Lung (tissue), 12 donors: ENCODE results near the gene MYL6B. TPM values are rescaled to one million over a fixed set of nuclear protein-coding genes. Genes with fewer than 3 reads are reported as not detected.

Experiments used
- ATAC-seq: fragments of 200-7000 bp; cut with Tn5 transposase; one replicate; pipeline ENCODE4 v1.9.1; 2020; ENCODE audit warnings: moderate number of reproducible peaks; ENCODE audit not compliant: insufficient read depth, low FRiP score
- DNase-seq, 3 donors: peaks; one replicate each; pipeline ENCODE4 v3.0.0-alpha.2; 2013 to 2017
- H3K27ac ChIP-seq, 2 donors: one replicate each; pipeline ENCODE4 v1.5.1; 2013; ENCODE audit warnings: mild to moderate bottlenecking in 2 of 2, moderate library complexity in 2 of 2, control low read depth in 1 of 2, inconsistent platforms in 1 of 2, low read depth in 1 of 2, low read length in 1 of 2
- H3K27me3 ChIP-seq, 3 donors: one replicate each; pipeline ENCODE4 v1.5.1; 2013; ENCODE audit warnings: low read length in 2 of 3; ENCODE audit not compliant: control insufficient read depth in 3 of 3, insufficient read depth in 3 of 3
- H3K36me3 ChIP-seq, 4 donors: one replicate each; pipeline ENCODE4 v1.5.1; 2013; ENCODE audit warnings: low read length in 4 of 4, mild to moderate bottlenecking in 1 of 4, moderate library complexity in 1 of 4; ENCODE audit not compliant: control insufficient read depth in 4 of 4, insufficient read depth in 4 of 4
- H3K4me1 ChIP-seq, 5 donors: one replicate each; pipeline ENCODE4 v1.5.1; 2013; ENCODE audit warnings: low read length in 5 of 5, mild to moderate bottlenecking in 2 of 5, moderate library complexity in 1 of 5; ENCODE audit not compliant: control insufficient read depth in 5 of 5, insufficient read depth in 5 of 5
- H3K4me3 ChIP-seq: one replicate; pipeline ENCODE4 v1.5.1; 2013; ENCODE audit warnings: mild to moderate bottlenecking, control low read depth, moderate library complexity
- H3K9ac ChIP-seq, 2 donors: one replicate each; pipeline ENCODE4 v1.5.1; 2013; ENCODE audit warnings: low read length in 2 of 2, control low read depth in 1 of 2; ENCODE audit not compliant: insufficient read depth in 1 of 2
- H3K9me3 ChIP-seq, 4 donors: one replicate each; pipeline ENCODE4 v1.5.1; 2013; ENCODE audit warnings: low read length in 3 of 4, mild to moderate bottlenecking in 1 of 4, moderate library complexity in 1 of 4; ENCODE audit not compliant: control insufficient read depth in 4 of 4, insufficient read depth in 3 of 4
- WGBS, 2 donors: extraction: QIAGEN DNeasy Blood & Tissue Kit; methylation state at CpG; one replicate each; pipeline ENCODE4 v1.1.7; 2013; 5-methylcytosine and 5-hydroxymethylcytosine counted together
- polyA plus RNA-seq, 2 donors: library from polyadenylated mRNA; stranded (reverse); fragments of 200-250 nt; gene quantifications; one replicate each; pipeline ENCODE4 v1.2.1, GENCODE V29; 2013
- total RNA-seq, 2 donors: library from RNA; depleted of rRNA in 1 of 2; stranded (reverse); fragments of >200 nt in 1 of 2; gene quantifications; one replicate each; pipeline ENCODE4 v1.2.1, GENCODE V29; 2014 to 2021
- TF ChIP-seq, protein P1 (sequence below): IDR thresholded peaks from 2 replicates; pipeline ENCODE4 v1.5.1; 2012; ENCODE audit warnings: mild to moderate bottlenecking; ENCODE audit errors: control extremely low read depth, extremely low read depth
- donor health status: control.
- donor health status: control.
- donor health status: Bipolar disorder and iron deficiency.
- donor health status: healthy.
- donor health status: DM: yes; HTN: yes; CAD: no.

Gene MYL6B
- total and polyA plus RNA-seq, 4 donors = 20.7 to 46.1 (median 39.7) TPM

DNA sequence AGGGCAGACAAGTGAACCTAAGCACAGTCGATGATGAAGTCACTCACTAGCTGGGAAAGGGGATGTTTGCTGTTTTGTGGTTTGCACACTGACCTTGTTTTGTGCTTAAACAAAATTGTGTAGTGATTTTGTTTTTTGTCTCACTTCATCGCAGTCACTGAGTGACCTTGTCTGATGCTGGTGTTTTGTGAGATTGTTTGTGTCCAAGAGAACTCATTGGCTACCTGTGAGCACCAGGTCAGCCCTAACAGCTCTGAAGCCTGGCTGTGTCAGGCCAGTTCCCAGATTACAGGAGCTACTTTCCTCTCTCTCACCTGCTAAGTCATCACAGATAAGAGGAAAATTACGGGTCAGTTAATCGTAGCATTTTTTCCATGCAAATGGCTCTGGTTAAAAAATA lies 28.3 kb upstream of the MYL6B start:
- H3K9me3 ChIP-seq = no peaks in the 10 kb centered on the region
- no peak overlapping the region for H3K27ac ChIP-seq
- H3K4me3 ChIP-seq = no peak overlapping the region
- H3K36me3 ChIP-seq = peaks cover 0 to 16% (median 7%) of the 10 kb centered on the region in 4 donors
- WGBS, 2 donors = 67 to 73% methylated on average over 4 of the region's 4 CpGs
- DNase-seq (no peak), ATAC-seq (no peak)
- TF ChIP-seq, protein P1, sequence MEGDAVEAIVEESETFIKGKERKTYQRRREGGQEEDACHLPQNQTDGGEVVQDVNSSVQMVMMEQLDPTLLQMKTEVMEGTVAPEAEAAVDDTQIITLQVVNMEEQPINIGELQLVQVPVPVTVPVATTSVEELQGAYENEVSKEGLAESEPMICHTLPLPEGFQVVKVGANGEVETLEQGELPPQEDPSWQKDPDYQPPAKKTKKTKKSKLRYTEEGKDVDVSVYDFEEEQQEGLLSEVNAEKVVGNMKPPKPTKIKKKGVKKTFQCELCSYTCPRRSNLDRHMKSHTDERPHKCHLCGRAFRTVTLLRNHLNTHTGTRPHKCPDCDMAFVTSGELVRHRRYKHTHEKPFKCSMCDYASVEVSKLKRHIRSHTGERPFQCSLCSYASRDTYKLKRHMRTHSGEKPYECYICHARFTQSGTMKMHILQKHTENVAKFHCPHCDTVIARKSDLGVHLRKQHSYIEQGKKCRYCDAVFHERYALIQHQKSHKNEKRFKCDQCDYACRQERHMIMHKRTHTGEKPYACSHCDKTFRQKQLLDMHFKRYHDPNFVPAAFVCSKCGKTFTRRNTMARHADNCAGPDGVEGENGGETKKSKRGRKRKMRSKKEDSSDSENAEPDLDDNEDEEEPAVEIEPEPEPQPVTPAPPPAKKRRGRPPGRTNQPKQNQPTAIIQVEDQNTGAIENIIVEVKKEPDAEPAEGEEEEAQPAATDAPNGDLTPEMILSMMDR = no peak
- no peaks in the 10 kb centered on the region for H3K27me3 ChIP-seq
- H3K9ac ChIP-seq = no peak overlapping the region
- H3K4me1 ChIP-seq = peaks cover 0 to 29% (median 18%) of the 10 kb centered on the region in 5 donors

DNA sequence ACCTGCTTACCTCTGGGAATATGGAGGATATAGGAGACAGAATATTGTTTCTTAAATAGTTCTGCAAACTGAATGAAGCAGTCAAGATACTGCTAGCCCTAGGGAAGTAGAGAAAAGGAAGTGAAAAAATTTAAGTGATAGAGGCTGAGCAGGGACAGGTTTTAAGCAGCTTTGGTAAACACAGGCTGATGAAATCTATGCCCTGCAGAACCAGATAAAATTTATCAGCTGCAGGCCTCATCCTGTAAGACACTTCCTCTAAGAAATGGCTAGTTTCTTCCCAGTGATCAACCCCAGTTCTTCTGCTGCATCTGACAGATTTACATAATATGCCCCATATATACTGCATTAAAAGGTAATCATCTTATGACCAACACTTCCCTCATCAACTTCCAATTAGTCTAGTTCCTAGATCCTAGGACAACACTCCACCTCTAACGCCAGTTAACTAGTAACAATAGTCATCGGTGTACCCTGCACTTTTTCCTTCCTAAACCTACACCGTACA lies 25.6 kb upstream of the MYL6B start:
- peaks cover 0 to 27% (median 17%) of the 10 kb centered on the region in 5 donors for H3K4me1 ChIP-seq
- H3K4me3 ChIP-seq = no peak overlapping the region
- no peaks in the 10 kb centered on the region for H3K27me3 ChIP-seq
- no peaks in the 10 kb centered on the region for H3K9me3 ChIP-seq
- ATAC-seq (no peak), DNase-seq (peak in 1 of 3 donors; percentile 27)
- H3K9ac ChIP-seq = peak overlapping the region in 1 of 2 donors; percentile 84
- H3K27ac ChIP-seq = peak overlapping the region; percentile 59 to 75
- 18 to 40% methylated on average over 3 of the region's 3 CpGs for WGBS, 2 donors
- TF ChIP-seq, protein P1 = no peak
- peaks cover 0 to 17% (median 14%) of the 10 kb centered on the region in 4 donors for H3K36me3 ChIP-seq

DNA sequence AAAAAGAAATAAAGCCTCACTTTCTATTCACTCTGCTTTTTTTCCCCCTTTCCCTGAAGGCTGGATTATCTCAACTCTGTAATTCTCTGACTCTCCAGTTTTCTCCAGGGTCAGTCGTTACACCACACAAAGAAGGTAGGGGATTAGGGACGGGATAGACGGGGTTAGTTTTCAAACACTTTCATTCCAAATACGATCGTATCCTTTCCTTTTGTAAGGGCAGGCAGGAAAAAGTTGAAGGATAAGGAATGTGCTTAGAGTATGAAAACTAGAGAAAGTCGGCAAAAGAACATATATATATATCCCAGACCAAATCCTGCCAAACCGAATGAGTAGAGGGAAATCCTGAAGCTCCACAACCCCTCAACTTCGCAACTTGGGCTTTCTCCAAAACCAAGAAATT lies 24.9 kb upstream of the MYL6B start:
- no peak for ATAC-seq
- peaks cover 0 to 27% (median 13%) of the 10 kb centered on the region in 5 donors for H3K4me1 ChIP-seq
- peak overlapping the region in 1 of 2 donors; percentile 82 for H3K27ac ChIP-seq

More for the DNA sequence above, 24.9 kb upstream of the MYL6B start:
- Histone ChIP-seq H3K9ac (peak overlapping the region; percentile 27 to 84), H3K27me3 (no peaks in the 10 kb centered on the region), H3K4me3 (no peak overlapping the region), H3K36me3 (peaks cover 0 to 24% (median 18%) of the 10 kb centered on the region in 4 donors), H3K9me3 (no peaks in the 10 kb centered on the region)
- 0 to 1% methylated on average over 8 of the region's 8 CpGs for WGBS, 2 donors
- DNase-seq = no peak
- TF ChIP-seq, protein P1 = no peak
